HG03354 (cell line): ENCODE data around the gene RTTN.
A peak's percentile ranks its signal among the peaks of the same experiment; 100 is the strongest.

Experiments used
- ATAC-seq: cut with Tn5 transposase; IDR thresholded peaks from one replicate; pipeline ENCODE4 v1.9.1; 2021; ENCODE audit warnings: mild to moderate bottlenecking; ENCODE audit not compliant: unreplicated experiment, poor library complexity, severe bottlenecking

RTTN gene

GRCh38 chr18:70219688-70220087 is 14.2 kb upstream of the RTTN start:
- no peak for ATAC-seq

DNA sequence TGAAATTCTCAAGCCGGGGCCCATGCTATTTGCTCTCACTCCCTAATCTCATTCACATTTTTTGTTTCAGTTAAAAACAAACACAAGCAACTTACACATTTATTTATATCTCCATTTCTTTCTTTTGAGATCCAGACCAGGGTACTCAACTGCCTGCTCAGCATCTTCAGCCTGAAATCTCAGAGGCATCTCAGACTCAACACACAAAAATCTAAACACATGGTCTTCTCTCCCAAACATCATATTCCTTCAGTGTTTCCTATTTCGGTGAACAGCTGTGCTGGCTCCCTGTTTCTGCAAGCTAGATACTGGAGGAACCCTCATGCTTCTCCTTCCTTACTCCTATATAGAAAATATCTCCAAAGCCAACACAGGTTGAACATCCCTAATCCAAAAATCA is 11.3 kb upstream of the RTTN start:
- ATAC-seq, result no peak

GRCh38 chr18:70207181-70207580 is 1.7 kb upstream of the RTTN start:
- ATAC-seq, result no peak

- ATAC-seq, result no peak
These were observed 5.2 kb downstream of the RTTN start for GRCh38 chr18:70200286-70200685.

DNA sequence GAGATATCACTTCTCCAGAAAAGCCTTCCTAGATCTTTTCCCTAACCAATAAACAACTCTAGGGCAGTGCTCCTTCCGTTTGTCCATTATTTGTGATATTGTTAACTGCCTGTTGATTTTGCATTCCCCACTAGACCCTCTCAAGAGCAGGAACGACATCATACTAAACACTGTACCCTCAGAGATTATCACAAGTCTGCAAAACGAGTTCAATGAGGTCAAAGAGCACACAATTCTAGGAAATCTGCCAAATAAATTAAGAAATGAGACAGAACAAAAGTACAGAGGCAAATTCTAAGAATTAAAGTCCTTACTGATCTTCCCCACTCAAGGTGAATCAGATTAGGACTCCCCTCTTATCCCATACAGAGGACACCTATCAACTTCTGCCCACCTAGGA is 7.6 kb downstream of the RTTN start:
- ATAC-seq, result no peak

DNA sequence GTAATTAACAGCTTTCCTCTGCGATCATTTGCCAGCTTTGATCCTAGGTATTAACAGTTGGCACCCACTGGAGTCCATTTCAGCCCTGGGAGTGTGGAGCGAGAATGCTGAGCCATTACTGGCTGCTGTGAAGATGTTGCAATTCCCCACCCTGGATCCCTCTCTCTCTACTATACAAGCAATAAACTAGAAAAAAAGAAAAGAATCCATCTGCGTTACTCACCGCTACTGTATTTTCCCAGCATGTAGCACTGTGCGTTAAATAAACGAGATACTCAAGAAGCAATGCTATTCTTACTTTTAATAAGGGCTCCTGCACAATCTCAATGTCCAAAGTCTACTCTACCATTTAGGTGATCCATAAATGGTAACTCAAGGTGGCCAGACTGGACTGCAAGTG is 8.5 kb downstream of the RTTN start:
- no peak for ATAC-seq

- ATAC-seq, result peak; percentile 31
These were observed 9.5 kb downstream of the RTTN start for GRCh38 chr18:70195852-70196434.

GRCh38 chr18:70195014-70195614 is 10.4 kb downstream of the RTTN start:
- ATAC-seq, result peak; percentile 37

DNA sequence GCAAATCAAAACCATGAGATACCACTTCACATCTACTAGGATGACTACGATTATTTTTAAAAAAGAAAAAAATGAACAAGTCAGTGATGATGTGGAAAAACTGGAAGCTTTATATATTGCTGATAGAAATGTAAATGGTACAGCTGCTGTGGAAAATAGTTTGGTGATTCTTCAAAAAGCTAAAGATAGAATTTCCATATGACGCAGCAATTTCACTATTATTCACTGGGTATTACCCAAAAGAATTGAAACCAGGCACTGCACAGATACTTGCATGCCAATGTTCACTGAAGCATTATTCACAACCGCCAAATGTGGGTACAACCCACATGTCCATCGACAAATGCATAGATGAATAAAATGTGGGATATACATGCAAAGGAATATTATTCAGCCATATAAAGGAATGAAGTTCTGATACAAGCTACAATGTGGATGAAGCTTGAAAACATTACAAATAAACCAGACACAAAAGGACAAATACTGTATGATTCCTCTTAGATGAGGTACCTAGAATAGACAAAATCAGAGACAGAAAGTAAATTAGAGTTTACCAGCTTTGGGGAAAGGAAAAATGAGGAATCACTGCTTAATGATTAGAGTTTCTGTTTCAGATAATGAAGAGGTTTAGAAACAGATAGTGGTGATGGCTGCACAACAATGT is 11.1 kb downstream of the RTTN start:
- ATAC-seq, result peak; percentile 90

GRCh38 chr18:70190529-70190928 is 15.0 kb downstream of the RTTN start:
- no peak for ATAC-seq

GRCh38 chr18:70188113-70188512 is 17.4 kb downstream of the RTTN start:
- no peak for ATAC-seq

GRCh38 chr18:70183441-70183840 is 22.0 kb downstream of the RTTN start:
- no peak for ATAC-seq

GRCh38 chr18:70182548-70182947 is 22.9 kb downstream of the RTTN start:
- ATAC-seq, result no peak

DNA sequence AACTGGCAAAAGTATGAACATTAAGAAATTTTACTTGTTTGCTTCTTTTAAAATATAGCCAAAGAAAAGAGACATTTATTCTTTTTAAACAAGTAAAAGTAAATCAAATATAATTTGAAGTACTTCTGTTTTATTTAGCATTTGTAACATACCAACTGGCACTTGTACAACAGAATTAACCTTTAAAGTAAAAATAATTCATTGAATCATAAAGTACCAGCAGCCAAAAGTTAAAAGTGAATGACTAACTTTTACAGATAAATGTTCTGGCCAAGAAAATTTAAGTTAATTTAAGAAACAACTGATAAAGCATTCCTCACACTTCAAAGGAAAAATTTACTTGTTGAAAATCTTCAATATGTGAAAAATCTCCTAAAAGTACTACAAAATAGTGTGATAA is 23.8 kb downstream of the RTTN start:
- no peak for ATAC-seq

DNA sequence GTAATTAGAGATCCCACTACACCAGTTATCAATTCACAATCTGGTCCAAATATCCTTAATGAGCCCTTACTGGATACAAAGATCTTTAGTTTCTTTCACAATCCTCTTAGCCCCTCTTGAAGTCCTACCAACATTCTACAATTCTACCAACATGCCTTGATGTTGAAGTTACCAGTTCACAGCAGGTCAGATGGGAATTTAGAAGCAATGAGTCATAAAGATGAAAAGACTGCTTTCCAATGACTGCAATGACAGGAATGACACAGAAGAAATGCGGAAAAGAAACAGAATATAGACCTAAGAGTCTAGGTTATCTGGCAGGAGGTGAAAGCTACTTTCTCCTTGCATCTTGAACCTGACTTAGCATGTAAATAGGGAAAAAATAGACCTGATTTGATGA is 24.5 kb downstream of the RTTN start:
- no peak for ATAC-seq

DNA sequence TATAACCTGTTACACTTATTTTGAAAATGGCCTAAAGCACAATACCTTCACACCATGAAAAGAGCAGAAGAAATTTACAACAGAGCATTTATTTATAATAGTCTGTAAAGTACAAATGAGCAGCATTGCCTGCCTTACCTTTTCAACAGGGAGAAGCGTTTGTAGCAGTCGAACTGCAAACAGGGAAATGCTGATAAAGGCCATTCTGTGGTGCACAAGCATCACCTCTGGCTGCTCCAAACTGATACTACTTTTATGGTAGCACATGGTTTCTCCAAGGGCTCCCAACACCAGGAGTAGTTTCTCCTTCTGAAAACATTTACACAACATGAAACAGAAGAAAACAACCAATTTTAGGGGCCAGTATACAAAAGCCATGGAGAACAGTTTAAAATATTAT is 28.9 kb downstream of the RTTN start:
- no peak for ATAC-seq

DNA sequence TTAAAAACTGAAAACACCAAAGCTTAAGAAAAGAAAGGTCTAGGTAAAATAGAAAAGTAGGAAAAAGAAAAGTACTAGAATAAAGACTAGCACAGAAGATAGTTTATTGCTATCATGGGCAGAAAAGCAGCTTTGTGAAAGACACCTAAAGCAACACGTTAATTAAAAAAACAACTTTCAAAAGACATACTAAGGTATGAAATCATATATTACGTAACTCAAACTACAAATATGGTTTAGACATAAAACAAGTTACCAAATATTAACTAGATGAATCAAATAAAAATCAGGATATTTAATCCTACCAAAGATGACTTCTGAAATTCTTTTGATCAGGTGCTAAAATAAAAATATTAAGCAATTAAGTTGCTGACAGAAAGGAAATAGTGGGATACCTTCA is 30.3 kb downstream of the RTTN start:
- no peak for ATAC-seq

GRCh38 chr18:70172225-70172624 is 33.3 kb downstream of the RTTN start:
- ATAC-seq, result no peak

GRCh38 chr18:70169747-70170146 is 35.7 kb downstream of the RTTN start:
- ATAC-seq, result no peak

- ATAC-seq, result no peak
These were observed 38.8 kb downstream of the RTTN start for GRCh38 chr18:70166668-70167067.

GRCh38 chr18:70165936-70166335 is 39.6 kb downstream of the RTTN start:
- peak; percentile 76 for ATAC-seq
